Gastroesophageal sphincter (tissue), 4 donors: Measurements from ENCODE around the gene KAZALD1. TPM values are rescaled to one million over a fixed set of nuclear protein-coding genes. Genes with fewer than 3 reads are reported as not detected.

Source experiments
- ATAC-seq: fragments of 150-250 bp; one replicate; pipeline ENCODE4 v1.9.1; 2016; ENCODE audit warnings: mild to moderate bottlenecking, moderate library complexity
- H3K27ac ChIP-seq, 4 donors: fragments of 200-600 bp; sonication (generic) in 3 of 4; 1 replicate in 3 of 4; 2 replicates in 1 of 4; pipeline ENCODE4 v1.5.1; 2016 to 2019
- H3K27me3 ChIP-seq: fragments of 200-600 bp; sonication (generic); one replicate; pipeline ENCODE4 v1.5.1; 2019
- H3K36me3 ChIP-seq, 2 donors: fragments of 200-600 bp; sonication (generic); one replicate each; pipeline ENCODE4 v1.5.1; 2019; ENCODE audit warnings: control low read depth in 1 of 2
- H3K4me1 ChIP-seq, 3 donors: fragments of 200-600 bp; sonication (generic); 1 replicate in 2 of 3; 2 replicates in 1 of 3; pipeline ENCODE4 v1.5.1; 2016 to 2019; ENCODE audit warnings: control low read depth in 2 of 3
- H3K4me3 ChIP-seq, 2 donors: fragments of 200-600 bp; sonication (generic); one replicate each; pipeline ENCODE4 v1.5.1; 2019; ENCODE audit warnings: mild to moderate bottlenecking in 1 of 2, moderate library complexity in 1 of 2
- H3K9me3 ChIP-seq, 3 donors: fragments of 200-600 bp; sonication (generic); one replicate each; pipeline ENCODE4 v1.5.1; 2017 to 2019; ENCODE audit warnings: control low read depth in 2 of 3
- EP300 ChIP-seq: sonication (generic); formaldehyde crosslinking; IDR thresholded peaks from one replicate; pipeline ENCODE4 v1.6.1; 2017; ENCODE audit warnings: antibody characterized with exemption, mild to moderate bottlenecking
- POLR2A ChIP-seq, 2 donors: fragments of 450-650 bp; IDR thresholded peaks; one replicate each; pipeline ENCODE4 v1.6.1; 2017; ENCODE audit warnings: antibody characterized with exemption in 2 of 2, mild to moderate bottlenecking in 2 of 2, moderate library complexity in 1 of 2
- POLR2AphosphoS5 ChIP-seq: sonication (generic); formaldehyde crosslinking; IDR thresholded peaks from one replicate; pipeline ENCODE4 v1.6.1; 2017; ENCODE audit warnings: antibody characterized with exemption
- WGBS, 2 donors: methylation state at CpG; one replicate each; pipeline ENCODE4 v1.1.5; 2018; ENCODE audit warnings: low coverage in 1 of 2; 5-methylcytosine and 5-hydroxymethylcytosine counted together
- total RNA-seq, 4 donors: library from RNA; depleted of rRNA; stranded (reverse); fragments of >200 nt; gene quantifications; one replicate each; pipeline ENCODE4 v1.1.0, GENCODE V29; 2016
- TF ChIP-seq, protein P1 (sequence below), 4 experiments: fragments of 200-600 bp in 2 of 4; fragments of 450-650 bp in 2 of 4; sonication (generic) in 1 of 4; IDR thresholded peaks; one replicate each; pipeline ENCODE4 v1.5.1; 2017 to 2019; ENCODE audit warnings: antibody characterized with exemption in 4 of 4, mild to moderate bottlenecking in 2 of 4, moderate library complexity in 2 of 4

KAZALD1 gene
- total RNA-seq, 4 donors from 2014 or later = 0.45 to 12.5 (median 2.2) TPM

DNA sequence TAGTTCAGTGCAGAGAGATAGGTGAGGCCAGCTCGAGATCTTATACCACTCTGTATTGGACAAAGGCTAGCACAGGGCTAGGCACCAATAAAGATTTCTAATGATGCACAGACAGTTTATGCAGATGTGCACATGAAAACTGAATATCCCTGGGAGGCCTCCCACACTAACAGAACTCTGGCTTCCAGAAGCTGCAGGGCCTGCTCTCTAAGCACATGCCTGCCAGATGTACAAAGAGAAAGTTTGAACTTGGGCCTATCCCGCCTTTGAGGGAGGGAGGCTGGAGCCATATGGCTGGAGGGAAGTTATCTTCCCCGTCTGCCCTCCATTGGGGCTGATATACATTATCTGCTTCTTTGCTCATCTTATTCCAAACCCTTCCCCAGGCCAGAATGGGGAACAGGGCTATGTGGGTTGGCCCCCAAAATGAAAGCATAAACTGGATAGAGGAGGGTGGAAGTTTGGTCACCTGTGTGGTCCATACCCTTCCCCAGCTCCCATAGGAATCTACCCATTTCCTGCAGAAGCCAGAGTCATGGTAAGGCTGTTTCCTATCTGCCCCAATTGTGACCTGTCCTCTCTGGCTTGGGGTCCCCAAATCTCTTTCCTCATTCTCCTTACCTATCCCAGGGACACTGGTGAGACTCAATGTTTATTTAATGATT, 3.8 kb downstream of the KAZALD1 start:
- peak overlapping the region in 1 of 2 donors; percentile 58 for H3K4me3 ChIP-seq
- H3K27ac ChIP-seq = peak overlapping the region in 3 of 4 donors; percentile 57 to 78 (median 63)
- WGBS, 2 donors = 43 to 67% methylated on average over 2 of the region's 3 CpGs
- ATAC-seq = no peak
- peaks cover 0 to 62% (median 33%) of the 10 kb centered on the region in 3 donors for H3K4me1 ChIP-seq
- H3K36me3 ChIP-seq = no peaks in the 10 kb centered on the region
- no peaks in the 10 kb centered on the region for H3K9me3 ChIP-seq
- peaks cover 59% of the 10 kb centered on the region for H3K27me3 ChIP-seq
- TF ChIP-seq EP300 = no peak
- no peak for TF ChIP-seq POLR2A (IDR thresholded peaks at IDR 0.05)
- TF ChIP-seq, protein P1, sequence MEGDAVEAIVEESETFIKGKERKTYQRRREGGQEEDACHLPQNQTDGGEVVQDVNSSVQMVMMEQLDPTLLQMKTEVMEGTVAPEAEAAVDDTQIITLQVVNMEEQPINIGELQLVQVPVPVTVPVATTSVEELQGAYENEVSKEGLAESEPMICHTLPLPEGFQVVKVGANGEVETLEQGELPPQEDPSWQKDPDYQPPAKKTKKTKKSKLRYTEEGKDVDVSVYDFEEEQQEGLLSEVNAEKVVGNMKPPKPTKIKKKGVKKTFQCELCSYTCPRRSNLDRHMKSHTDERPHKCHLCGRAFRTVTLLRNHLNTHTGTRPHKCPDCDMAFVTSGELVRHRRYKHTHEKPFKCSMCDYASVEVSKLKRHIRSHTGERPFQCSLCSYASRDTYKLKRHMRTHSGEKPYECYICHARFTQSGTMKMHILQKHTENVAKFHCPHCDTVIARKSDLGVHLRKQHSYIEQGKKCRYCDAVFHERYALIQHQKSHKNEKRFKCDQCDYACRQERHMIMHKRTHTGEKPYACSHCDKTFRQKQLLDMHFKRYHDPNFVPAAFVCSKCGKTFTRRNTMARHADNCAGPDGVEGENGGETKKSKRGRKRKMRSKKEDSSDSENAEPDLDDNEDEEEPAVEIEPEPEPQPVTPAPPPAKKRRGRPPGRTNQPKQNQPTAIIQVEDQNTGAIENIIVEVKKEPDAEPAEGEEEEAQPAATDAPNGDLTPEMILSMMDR (IDR thresholded peaks at IDR 0.05) = no peak
- TF ChIP-seq POLR2AphosphoS5 = no peak

GRCh38 chr10:101066146-101066895, 4.5 kb downstream of the KAZALD1 start:
- H3K4me1 ChIP-seq = peaks cover 0 to 57% (median 31%) of the 10 kb centered on the region in 3 donors

GRCh38 chr10:101066896-101067355, 5.1 kb downstream of the KAZALD1 start:
- peaks cover 69% of the 10 kb centered on the region for H3K27me3 ChIP-seq
- no peaks in the 10 kb centered on the region for H3K9me3 ChIP-seq
- 0% methylated on average over 4 to 9 of the region's 31 CpGs for WGBS, 2 donors
- TF ChIP-seq POLR2AphosphoS5 (no peak), POLR2A (IDR thresholded peaks at IDR 0.05) (no peak), EP300 (no peak)
- TF ChIP-seq, protein P1 (IDR thresholded peaks at IDR 0.05) = no peak
- ATAC-seq = no peak
- no peaks in the 10 kb centered on the region for H3K36me3 ChIP-seq
- peak overlapping the region; percentile 29 to 58 for H3K4me3 ChIP-seq
- peak overlapping the region in 3 of 4 donors; percentile 57 to 78 (median 63) for H3K27ac ChIP-seq
- H3K4me1 ChIP-seq = peaks cover 0 to 51% (median 25%) of the 10 kb centered on the region in 3 donors

More at GRCh38 chr10:101066146-101066895, 4.5 kb downstream of the KAZALD1 start:
- no peaks in the 10 kb centered on the region for H3K36me3 ChIP-seq
- no peaks in the 10 kb centered on the region for H3K9me3 ChIP-seq
- WGBS, 2 donors = 0% methylated on average over 2 to 7 of the region's 49 CpGs
- no peak for TF ChIP-seq POLR2A (IDR thresholded peaks at IDR 0.05)
- TF ChIP-seq, protein P1 (IDR thresholded peaks at IDR 0.05) = peak in 3 of 4 experiments; percentile 34 to 57 (median 39)
- peak overlapping the region; percentile 29 to 58 for H3K4me3 ChIP-seq
- H3K27me3 ChIP-seq = peaks cover 63% of the 10 kb centered on the region
- peak; percentile 69 for ATAC-seq
- H3K27ac ChIP-seq = peak overlapping the region in 3 of 4 donors; percentile 57 to 78 (median 63)

- ATAC-seq = peak; percentile 54
- peak overlapping the region in 3 of 4 donors; percentile 2 to 78 (median 57) for H3K27ac ChIP-seq
- H3K27me3 ChIP-seq = peaks cover 69% of the 10 kb centered on the region
- no peaks in the 10 kb centered on the region for H3K36me3 ChIP-seq
- peaks cover 0 to 45% (median 19%) of the 10 kb centered on the region in 3 donors for H3K4me1 ChIP-seq
- TF ChIP-seq, protein P1 (IDR thresholded peaks at IDR 0.05) = peak; percentile 89 to 94 (median 91)
- TF ChIP-seq POLR2AphosphoS5 (no peak), EP300 (no peak), POLR2A (IDR thresholded peaks at IDR 0.05) (no peak)
- WGBS, 2 donors = 0 to 5% methylated on average over 4 to 5 of the region's 43 CpGs
- peak overlapping the region; percentile 29 to 58 for H3K4me3 ChIP-seq
- H3K9me3 ChIP-seq = no peaks in the 10 kb centered on the region
Measured at GRCh38 chr10:101067356-101068083, 5.7 kb downstream of the KAZALD1 start.
